G401.6 (cell line): ENCODE results near the gene PDLIM3.
"Not testable (repeated sequence)": the region's sequence is repeated elsewhere in the genome, so short reads cannot be mapped to it uniquely, and the experiment has no call there.

Experiments
- FAIRE-seq: peaks from 2 replicates; lab custom pipeline; 2012; peaks lifted over from hg19 to GRCh38; lab: Jason Lieb, UNC

PDLIM3 gene

GRCh38 chr4:185554365-185555126, 19.2 kb upstream of the PDLIM3 start:
- FAIRE-seq, result no peak

DNA sequence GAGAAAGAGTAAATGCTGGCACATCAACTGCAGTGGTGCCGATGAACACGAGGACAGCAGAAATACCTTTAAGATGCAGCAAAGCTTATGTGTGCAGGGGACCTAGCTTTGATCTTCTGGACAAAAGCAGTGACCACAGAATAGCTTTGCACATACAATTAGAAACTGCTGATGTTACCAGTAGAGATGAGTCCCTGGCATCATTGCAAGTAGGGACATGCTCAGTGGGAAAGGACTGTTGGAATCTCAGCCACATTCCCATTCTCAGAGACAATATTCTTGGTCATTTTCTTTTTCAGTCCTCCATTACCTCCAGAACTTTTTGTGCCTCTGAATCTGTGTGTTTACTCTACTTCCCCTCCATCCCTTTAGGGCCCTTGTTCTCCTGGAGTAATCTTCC, 16.9 kb upstream of the PDLIM3 start:
- FAIRE-seq, result no peak

DNA sequence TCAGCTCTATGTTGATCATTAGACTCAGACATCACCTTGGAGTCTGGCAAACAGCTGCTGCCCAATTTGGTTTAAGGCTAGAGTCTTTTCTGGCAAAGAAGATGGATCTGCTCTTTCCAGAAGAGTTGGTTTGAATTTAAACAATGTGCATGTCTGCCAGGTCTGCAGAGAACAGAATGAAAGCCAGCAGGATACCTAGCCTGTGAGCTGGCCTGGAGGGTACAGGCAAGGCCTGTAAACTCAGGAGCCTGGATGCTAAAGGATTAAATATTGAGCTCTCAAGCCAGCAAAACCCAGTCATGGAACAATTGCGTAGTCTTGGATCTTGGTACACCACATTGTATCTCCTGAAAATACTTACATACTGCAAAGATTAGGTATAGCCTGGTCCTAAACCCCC, 15.6 kb upstream of the PDLIM3 start:
- no peak for FAIRE-seq

- no peak for FAIRE-seq
Measured at GRCh38 chr4:185549095-185549639, 13.9 kb upstream of the PDLIM3 start.

- FAIRE-seq, result no peak
Measured at GRCh38 chr4:185548587-185548986, 13.3 kb upstream of the PDLIM3 start.

DNA sequence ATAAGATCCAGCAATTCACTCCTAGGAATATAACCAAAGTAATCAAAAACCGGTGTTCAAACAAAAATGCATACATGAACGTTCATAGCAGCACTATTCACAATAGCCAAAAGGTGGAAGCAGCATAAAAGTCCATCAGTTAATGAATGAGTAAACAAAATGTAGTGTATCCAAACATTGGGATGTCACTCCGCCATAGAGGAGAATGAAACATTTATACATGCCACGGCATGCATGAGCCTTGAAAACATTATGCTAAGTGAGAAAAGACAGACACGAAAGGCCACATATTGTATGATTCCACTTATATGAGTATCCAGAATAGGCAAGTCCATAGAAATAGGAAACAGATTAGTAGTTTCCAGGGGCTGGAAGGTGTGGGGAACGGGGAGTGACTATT, 11.0 kb upstream of the PDLIM3 start:
- FAIRE-seq, result no peak

- FAIRE-seq, result no peak
Measured at GRCh38 chr4:185542626-185543315, 7.5 kb upstream of the PDLIM3 start.

- no peak for FAIRE-seq
Measured at GRCh38 chr4:185541251-185541727, 6.0 kb upstream of the PDLIM3 start.

- no peak for FAIRE-seq
Measured at GRCh38 chr4:185540487-185541120, 5.3 kb upstream of the PDLIM3 start.

- no peak for FAIRE-seq
Measured at GRCh38 chr4:185540040-185540439, 4.7 kb upstream of the PDLIM3 start.

- FAIRE-seq, result no peak
Measured at GRCh38 chr4:185538806-185539205, 3.5 kb upstream of the PDLIM3 start.

- no peak for FAIRE-seq
Measured at GRCh38 chr4:185536411-185536709, 1.1 kb upstream of the PDLIM3 start.

- FAIRE-seq, result no peak
Measured at GRCh38 chr4:185535612-185536410, 504 bp upstream of the PDLIM3 start.

DNA sequence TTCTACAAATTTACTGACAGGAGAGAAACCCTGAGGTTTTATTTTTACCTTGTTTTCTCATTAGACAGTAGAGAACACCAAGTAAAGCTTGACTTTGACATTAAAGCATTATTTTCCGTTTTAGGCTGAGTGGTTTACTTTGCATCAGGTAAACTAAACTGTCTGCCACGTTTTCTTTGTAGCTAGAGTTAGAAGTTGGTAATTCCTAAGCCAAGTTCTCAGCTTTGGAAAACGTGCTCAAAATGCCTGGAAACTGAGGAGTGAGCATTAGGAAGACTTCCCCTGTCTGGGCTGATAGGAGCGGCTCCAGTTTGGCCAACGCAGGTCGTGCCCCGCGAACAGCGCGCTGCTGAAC, 819 bp downstream of the PDLIM3 start:
- no peak for FAIRE-seq

DNA sequence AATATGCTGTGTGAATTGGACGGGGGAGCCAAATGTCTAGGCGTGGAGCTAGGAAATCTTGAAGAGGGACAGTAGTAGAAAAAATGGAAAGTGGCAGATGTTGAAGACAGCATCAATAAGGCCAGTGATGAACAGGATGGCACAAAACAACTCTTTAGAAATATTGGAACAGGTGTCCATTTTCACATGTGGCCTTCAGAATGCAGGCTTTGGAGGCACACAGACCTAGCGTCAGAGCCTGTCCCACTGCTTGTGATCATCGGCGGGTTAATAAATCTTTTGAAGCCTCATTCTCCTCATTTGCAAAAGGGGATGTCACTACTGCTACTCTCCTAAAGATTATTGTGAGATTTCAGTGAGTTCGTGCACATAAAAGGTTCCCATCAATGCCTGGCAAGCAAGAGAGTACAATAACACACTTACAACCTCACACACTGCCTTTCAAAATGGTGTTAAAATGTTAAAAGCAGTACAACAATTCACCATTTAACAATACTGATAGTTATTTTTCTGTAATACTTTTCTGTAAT, 2.4 kb downstream of the PDLIM3 start:
- FAIRE-seq, result no peak

DNA sequence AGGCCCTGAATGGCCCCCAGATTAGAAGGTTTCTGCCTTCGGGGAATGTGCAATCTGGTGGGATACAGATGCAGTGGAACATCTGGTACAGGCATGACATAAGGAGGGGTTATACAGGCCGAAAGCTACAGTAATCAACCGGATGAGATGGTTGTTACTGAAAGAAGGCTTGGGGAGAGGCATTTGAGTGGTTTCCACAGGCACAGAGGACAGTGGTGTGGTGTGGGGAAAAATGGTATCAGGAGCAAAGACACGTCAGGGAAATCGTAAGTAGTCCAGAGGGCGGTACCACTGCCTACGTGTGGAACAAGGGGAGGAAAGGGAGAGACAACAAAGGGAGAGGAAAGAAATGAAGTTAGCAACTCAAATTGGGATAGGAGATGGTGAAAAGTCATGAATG, 3.0 kb downstream of the PDLIM3 start:
- FAIRE-seq, result no peak

GRCh38 chr4:185531654-185532053, 3.7 kb downstream of the PDLIM3 start:
- not testable (repeated sequence) for FAIRE-seq

DNA sequence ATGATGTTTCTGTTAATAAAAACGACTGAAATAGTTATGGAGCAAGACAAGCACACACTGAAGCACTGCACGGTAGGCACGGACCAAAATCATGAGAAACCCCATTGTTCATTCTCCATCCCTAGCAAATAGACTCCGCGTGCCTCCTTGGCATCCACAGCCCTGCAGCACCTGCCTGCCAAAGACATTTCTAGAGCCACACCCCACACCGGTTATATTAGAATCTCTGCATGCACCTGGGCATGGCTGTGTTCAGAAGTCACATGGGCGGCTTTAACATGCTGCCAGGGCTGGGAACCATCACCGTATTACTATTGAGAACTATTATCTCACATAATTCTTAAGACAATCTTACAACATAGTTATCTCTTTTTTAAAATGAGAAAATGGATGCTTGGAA, 5.9 kb downstream of the PDLIM3 start:
- no peak for FAIRE-seq

DNA sequence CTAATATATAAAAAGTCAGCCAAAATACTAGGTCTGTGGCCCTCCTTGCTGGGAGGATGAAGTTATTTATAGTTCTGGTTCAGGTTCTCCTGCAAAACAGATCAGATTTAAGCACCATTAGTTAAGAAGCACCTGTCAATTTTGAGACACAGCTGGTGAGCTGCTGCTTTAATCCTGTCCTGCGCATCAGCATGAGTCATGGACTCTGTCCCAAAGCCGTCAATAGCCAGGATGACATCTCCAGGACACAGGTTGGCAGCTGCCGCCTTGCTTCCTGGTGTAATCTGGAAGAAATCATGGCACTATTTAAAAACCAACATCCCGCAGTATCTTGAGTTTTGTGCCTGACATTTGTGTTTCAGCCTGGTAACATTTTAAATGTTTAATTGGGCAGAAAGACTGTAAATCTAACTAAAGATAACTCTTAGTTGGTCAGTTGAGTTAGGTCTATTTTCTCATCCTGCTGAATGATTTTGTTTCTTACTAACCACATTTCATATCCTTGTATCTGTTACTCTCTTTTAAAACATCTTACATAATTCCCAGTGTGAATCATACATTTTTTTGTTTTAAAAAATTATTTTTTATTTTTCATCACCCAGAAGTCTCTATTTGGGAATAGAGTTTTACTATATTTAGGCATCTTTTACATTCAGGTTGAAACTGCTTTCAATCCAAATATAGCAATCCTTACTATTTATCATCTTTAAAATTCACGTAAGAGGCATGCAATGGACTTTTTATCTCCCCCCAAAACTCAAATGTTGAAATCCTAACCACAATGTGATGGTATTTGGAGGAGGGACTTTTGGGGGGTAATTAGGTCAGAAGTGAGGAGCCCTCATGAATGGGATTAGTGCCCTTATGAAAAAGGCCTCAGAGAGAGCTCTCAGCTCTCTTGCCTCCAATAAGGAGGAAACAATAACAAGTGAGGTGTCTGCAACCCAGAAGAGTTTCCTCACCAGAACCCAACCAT, 10.1 kb downstream of the PDLIM3 start:
- FAIRE-seq, result no peak

GRCh38 chr4:185523862-185524261, 11.4 kb downstream of the PDLIM3 start:
- no peak for FAIRE-seq

- no peak for FAIRE-seq
Measured at GRCh38 chr4:185522451-185522850, 12.9 kb downstream of the PDLIM3 start.
